ENCODE results near the gene GIMAP4.
"Not testable (repeated sequence)": the region's sequence is repeated elsewhere in the genome, so short reads cannot be mapped to it uniquely, and the experiment has no call there.

Gene GIMAP4

DNA sequence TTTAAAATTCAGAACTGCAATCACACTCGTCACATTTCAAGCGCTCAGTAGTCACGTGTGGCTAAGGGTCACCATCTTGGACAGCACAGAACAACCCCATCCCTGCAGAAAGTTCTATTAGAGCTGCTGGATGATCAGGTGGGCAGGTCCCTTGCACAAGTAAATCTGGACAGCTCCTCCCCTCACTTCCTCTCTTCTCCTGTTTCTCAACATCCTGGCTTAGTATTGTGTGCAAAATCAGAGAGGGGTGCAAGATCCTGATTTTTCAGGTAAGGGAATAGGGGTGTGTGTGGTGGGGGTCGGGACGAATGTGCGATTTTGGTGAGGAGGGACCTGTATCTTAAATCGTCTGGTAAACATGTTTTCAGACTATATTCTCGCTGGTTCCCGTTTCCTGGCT is at the start of gene GIMAP4:
Gene GIMAP4, plus strand, starts transcription at position 222 of the 400 bp plus-strand sequence. CDS start 2,512 bp downstream, outside the sequence.
- ChIA-PET CTCF (no interaction called here), POLR2A (no interaction called here)
- TF ChIP-seq, protein P1, sequence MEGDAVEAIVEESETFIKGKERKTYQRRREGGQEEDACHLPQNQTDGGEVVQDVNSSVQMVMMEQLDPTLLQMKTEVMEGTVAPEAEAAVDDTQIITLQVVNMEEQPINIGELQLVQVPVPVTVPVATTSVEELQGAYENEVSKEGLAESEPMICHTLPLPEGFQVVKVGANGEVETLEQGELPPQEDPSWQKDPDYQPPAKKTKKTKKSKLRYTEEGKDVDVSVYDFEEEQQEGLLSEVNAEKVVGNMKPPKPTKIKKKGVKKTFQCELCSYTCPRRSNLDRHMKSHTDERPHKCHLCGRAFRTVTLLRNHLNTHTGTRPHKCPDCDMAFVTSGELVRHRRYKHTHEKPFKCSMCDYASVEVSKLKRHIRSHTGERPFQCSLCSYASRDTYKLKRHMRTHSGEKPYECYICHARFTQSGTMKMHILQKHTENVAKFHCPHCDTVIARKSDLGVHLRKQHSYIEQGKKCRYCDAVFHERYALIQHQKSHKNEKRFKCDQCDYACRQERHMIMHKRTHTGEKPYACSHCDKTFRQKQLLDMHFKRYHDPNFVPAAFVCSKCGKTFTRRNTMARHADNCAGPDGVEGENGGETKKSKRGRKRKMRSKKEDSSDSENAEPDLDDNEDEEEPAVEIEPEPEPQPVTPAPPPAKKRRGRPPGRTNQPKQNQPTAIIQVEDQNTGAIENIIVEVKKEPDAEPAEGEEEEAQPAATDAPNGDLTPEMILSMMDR (IDR thresholded peaks at IDR 0.05; ENCODE audit: insufficient read depth, low read length, missing control alignments), result no peak
- H3K4me3 ChIP-seq (ENCODE audit: low read depth, low read length), result no peak within 1 kb of the TSS
- no peak for DNase-seq (ENCODE audit: low read depth, low spot score)

DNA sequence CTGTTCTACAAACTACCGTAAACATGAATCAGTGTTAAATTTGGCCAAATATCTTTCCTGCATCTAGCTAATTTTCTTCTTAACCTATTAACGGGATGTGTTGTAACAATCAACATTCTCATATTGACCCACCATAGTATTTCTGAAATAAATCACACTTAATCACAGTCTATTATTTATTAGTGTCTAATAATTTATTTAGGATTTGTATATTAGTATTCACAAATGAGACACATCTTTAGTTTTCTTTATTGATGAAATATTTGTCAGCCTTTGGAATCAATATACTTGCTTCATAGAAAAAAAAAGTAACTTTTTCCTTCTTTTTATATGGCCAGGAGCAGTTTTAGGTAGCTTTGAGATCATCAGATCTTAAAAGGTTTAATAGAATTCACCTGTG is 47.9 kb upstream of the GIMAP4 start:
- POLR2A ChIA-PET, result no interaction called here
- CTCF ChIA-PET, result no interaction called here
- H3K4me3 ChIP-seq (ENCODE audit: low read depth, low read length), result no peak overlapping the region
- TF ChIP-seq, protein P1 (IDR thresholded peaks at IDR 0.05; ENCODE audit: insufficient read depth, low read length, missing control alignments), result no peak
- no peak for DNase-seq (ENCODE audit: low read depth, low spot score)

DNA sequence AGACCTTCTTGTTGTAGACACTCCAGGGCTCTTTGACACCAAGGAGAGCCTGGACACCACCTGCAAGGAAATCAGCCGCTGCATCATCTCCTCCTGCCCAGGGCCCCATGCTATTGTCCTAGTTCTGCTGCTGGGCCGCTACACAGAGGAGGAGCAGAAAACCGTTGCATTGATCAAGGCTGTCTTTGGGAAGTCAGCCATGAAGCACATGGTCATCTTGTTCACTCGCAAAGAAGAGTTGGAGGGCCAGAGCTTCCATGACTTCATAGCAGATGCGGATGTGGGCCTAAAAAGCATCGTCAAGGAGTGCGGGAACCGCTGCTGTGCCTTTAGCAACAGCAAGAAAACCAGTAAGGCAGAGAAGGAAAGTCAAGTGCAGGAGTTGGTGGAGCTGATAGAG is 47.0 kb upstream of the GIMAP4 start:
- POLR2A ChIA-PET, result no interaction called here
- DNase-seq (ENCODE audit: low read depth, low spot score), result no peak
- CTCF ChIA-PET, result no interaction called here
- no peak overlapping the region for H3K4me3 ChIP-seq (ENCODE audit: low read depth, low read length)
- TF ChIP-seq, protein P1 (IDR thresholded peaks at IDR 0.05; ENCODE audit: insufficient read depth, low read length, missing control alignments), result no peak

DNA sequence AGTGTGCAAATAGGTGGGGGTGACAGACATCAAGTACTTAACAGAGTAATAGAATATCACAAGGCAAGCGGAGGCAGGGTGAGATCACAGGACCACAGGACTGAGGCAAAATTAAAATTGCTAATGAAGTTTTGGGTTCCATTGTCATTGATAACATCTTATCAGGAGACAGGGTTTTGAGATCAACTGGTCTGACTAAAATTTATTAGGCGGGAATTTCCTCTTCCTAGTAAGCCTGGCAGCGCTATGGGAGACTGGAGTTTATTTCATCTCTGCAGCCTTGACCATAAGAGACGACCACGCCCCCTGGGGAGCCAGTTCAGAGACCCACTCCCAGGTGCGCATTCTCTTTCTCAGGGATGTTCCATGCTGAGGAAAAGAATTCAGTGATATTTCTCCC is 44.3 kb upstream of the GIMAP4 start:
- CTCF ChIA-PET; H3K4me3 ChIP-seq (ENCODE audit: low read depth, low read length): not testable (repeated sequence)

DNA sequence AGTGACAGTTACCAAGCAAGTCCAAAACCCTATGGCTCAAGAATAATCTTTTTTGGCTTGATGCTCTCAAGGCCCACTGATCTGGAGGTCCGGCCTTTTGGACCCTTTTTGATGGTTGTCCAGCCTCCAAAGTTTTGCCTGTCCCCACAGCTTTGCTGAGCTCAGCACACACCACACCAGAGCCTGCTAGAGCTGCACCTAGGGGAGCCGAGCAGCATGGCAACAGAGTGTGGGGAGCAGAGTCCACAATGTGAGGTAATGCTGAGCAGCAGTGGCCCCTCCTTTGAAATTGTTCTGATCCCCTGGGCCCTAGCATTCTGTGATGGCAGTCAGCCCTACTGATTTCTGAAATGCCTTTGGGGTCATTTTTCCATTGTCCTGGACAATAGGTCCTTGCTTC is 43.2 kb upstream of the GIMAP4 start:
- no peak overlapping the region for H3K4me3 ChIP-seq (ENCODE audit: low read depth, low read length)
- DNase-seq (ENCODE audit: low read depth, low spot score), result no peak
- TF ChIP-seq, protein P1 (IDR thresholded peaks at IDR 0.05; ENCODE audit: insufficient read depth, low read length, missing control alignments), result no peak
- CTCF ChIA-PET, result no interaction called here
- POLR2A ChIA-PET, result no interaction called here

More for the DNA sequence above, 44.3 kb upstream of the GIMAP4 start:
- DNase-seq (ENCODE audit: low read depth, low spot score); POLR2A ChIA-PET: not testable (repeated sequence)

DNA sequence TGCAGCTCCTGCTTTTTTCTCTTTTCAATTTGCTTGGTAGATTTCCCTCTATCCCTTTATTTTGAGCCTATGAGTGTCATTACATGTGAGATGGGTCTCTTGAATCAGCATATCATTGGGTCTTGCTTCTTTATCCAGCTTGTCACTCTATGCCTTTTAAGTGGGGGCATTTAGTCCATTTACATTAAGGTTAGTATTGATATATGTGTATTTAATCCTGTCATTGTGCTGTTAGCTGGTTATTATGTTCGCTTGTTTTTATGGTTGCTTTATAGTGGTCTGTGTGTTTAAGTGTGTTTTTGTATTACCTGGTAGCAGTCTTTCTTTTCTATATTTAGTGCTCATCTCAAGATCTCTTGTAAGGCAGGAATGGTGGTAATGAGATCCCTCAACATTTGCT is 35.5 kb upstream of the GIMAP4 start:
- ChIA-PET POLR2A (no interaction called here), CTCF (no interaction called here)
- no peak for DNase-seq (ENCODE audit: low read depth, low spot score)
- TF ChIP-seq, protein P1 (IDR thresholded peaks at IDR 0.05; ENCODE audit: insufficient read depth, low read length, missing control alignments), result no peak
- H3K4me3 ChIP-seq (ENCODE audit: low read depth, low read length), result no peak overlapping the region

DNA sequence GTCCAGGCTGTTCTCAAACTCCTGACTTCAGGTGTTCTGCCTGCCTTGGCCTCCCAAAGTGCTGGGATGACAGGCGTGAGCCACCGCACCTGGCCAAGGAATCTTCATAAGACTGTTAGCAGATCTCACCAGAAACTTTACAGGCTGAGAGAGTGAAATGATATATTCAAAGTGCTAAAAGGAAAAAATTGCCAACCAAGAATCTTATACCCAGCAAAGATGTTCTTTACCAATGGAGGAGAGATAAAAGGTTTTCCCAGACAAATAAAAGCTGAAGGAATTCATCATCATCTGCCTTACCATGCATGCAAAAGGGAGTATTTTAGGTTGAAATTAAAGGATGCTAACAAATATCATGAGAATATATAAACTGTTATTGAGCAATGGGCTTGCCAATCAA is 28.9 kb upstream of the GIMAP4 start:
- CTCF ChIA-PET, result no interaction called here
- POLR2A ChIA-PET, result no interaction called here
- TF ChIP-seq, protein P1 (IDR thresholded peaks at IDR 0.05; ENCODE audit: insufficient read depth, low read length, missing control alignments), result no peak
- H3K4me3 ChIP-seq (ENCODE audit: low read depth, low read length), result no peak overlapping the region
- DNase-seq (ENCODE audit: low read depth, low spot score), result no peak

All from AG04449 (cell line).